ENCODE results near the gene CDH2.

The CDH2 gene

GRCh38 chr18:28126768-28127167 lies 50.2 kb downstream of the CDH2 start:
- no peak for DNase-seq

DNA sequence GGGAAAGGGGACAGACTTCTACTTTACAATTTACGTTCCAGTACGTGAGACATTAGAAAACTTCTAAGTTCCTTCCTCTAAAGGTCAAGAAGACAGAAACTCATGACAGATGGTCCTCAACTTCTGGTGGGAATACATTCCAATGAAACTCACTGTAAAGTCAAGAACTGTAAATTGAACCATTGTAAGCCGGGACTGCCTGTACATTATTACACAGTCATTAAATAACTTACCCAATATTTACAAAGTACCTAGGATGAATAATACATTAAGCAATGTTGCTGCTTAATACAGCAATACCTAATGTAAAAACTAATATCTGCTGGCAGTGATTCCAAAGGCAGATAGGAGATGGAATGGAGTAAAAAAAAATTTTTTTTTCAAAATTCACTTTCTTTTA lies 51.9 kb downstream of the CDH2 start:
- no peak for DNase-seq

DNA sequence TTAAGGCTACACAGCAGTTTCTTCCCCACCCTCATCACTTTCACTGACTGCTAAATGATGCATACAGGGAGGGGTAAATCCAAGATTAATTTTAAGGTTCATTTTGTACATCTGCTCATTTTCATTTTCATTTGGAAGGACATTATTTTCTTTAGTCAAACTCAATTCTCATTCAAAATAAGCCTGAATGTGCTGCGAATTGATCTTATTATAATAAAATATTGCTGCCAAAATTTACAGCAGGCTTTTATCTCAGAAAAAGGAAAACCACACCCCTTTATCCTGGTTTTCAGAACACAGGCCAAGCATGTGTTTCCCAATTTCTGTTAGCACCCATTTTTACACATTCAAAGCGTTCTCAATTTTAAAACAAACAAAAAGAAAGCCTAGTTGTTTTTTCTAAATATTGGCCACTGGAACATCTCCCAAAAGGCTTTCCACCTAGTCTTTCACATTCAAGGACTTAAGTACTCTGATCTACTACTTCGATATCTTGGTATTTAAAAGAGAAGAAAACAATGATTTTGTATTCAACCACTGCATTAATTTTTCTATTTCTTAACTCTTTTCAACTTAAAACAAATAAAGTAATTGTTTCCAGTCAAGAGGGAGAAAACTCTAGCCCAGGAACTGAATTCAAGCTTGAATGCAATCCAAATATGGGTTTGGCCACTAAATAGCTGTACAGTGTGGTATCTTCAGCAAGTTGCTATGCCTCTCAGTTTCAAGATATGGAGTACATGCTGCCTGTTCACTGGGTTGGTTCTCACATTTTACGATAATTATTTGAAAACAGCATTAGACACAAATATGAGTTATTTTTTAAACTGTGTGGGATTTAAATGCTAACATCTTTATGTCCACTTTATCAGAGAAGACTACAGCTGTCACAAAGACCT lies 52.5 kb downstream of the CDH2 start:
- no peak for DNase-seq

- DNase-seq = no peak
Observed at GRCh38 chr18:28123401-28124030, 53.4 kb downstream of the CDH2 start.

DNA sequence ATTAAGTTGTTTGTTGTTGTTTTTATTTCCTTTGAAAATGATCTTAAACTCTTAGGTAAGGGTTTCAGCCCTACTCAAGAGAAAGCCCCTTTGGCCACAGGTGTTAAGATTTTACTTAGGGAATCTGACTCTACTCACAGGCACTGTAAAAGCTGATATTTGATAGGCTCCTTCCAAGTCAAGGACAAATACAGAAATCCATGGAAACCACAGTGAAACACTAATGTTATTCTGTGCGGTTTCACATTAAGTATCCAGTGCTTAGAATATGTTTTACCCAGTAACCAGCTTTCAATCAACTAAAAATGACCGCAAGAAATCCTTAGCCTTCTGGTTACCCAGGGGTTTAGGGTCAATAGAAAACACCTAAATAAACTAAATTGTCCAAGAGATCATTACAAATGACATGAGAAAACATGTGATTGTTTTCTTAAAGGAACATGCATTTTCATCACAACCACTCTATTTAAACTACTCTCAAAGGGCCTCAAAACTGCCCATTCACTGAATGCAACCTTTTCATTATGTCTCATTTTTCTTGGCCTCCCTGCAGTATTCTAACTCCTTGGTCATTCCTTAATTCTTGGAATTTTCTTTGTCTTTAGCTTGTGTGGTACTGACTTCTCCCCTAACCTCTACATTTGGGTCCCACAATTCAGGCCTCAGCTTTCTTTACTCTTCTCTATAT lies 56.0 kb downstream of the CDH2 start:
- DNase-seq = no peak

DNA sequence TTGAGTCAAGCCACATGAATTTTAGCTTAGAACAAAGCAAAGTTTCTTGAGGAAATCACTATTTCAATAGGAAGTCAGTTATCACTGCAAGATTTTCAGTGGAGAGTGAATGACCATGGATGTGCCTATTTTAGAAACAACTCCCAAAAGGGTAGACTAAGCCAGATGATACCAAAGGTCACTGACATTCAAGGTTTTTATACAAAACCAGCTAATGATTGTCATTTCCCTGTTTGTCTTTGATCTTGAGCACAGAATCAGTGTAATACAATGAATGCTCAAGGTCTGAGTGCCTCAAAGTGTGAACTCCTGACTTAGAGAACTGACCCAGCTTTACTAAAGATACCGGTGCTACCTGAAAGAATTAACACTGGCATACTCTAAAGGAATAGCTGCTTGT lies 60.5 kb downstream of the CDH2 start:
- DNase-seq = no peak

GRCh38 chr18:28115149-28115550 lies 61.8 kb downstream of the CDH2 start:
- DNase-seq = no peak

DNA sequence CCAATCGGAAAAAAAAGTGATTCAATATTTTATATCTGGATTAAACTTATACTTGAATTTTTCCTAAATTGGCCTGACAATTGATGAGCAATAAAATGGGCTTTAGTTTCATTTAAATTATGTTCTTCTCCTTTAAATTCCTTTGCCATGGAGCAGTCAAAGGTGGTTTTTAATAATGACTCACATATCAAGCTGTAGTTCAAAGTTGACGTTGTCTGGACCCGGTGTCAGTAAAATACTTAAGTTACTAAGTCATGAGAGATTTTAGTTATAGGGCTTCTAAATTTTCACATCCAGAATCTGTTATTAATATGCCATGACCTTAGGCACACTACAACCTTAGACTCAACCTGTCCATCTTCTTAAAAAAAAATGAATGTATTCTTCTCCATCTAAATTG lies 62.5 kb downstream of the CDH2 start:
- no peak for DNase-seq

DNA sequence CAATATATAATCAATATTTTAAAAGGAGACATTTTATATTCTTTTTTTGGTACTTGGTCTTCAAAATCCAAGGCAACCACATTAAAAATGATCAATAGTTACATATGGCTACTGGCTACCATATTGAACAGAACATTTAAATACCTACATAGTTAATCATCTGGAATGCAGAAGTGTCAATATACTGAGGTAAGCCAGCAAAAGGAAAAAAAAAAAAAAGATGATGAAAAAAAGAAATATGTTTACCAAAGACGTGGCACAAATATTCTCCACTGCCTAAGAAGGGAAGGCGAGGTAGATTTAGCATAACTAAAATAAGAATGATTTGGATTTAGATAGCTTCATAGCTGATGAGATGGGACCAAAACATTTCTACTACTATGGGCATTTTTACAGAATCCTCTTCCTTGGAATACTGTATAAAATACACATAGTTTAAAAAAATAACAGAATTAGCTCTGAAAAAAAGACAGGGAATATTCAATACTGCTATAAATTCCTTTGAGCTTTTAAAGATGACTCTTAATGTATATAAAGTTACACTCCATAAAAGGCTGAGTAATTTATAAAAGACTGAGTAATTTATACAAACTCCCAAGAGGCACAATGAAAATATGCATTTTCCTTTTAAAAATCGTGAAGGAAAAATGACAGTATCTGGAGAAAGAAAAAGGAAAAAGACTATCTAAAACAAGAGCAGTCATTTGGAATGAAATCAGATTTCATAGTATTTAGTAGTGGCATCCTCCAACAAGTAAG lies 63.5 kb downstream of the CDH2 start:
- no peak for DNase-seq

GRCh38 chr18:28112056-28112470 lies 64.9 kb downstream of the CDH2 start:
- no peak for DNase-seq

GRCh38 chr18:28110924-28111323 lies 66.0 kb downstream of the CDH2 start:
- DNase-seq = no peak

GRCh38 chr18:28109781-28110560 lies 67.0 kb downstream of the CDH2 start:
- DNase-seq = no peak

GRCh38 chr18:28108814-28109213 lies 68.1 kb downstream of the CDH2 start:
- DNase-seq = no peak

- DNase-seq = no peak
Observed at GRCh38 chr18:28108254-28108653, 68.7 kb downstream of the CDH2 start.

GRCh38 chr18:28099237-28099636 lies 77.7 kb downstream of the CDH2 start:
- DNase-seq = no peak

- DNase-seq = no peak
Observed at GRCh38 chr18:28095631-28096030, 81.3 kb downstream of the CDH2 start.

DNA sequence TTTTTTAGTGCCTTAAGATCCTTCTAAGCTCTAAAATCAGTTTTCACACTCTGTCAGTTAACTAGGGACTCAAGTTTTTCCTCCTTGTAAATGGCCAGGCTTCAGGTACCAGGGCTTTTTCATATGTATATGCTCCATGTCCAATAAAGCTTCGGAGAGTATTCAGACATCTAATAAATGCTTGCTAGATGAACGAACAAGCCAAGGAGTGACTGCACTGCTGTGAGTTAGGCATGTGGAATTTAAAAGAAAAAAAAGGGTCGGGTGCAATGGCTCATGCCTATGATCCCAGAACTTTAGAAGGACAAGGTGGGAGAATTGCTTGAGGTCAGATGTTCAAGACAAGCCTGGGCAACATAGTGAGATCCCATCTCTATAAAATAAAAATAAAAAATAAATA lies 81.9 kb downstream of the CDH2 start:
- no peak for DNase-seq

DNA sequence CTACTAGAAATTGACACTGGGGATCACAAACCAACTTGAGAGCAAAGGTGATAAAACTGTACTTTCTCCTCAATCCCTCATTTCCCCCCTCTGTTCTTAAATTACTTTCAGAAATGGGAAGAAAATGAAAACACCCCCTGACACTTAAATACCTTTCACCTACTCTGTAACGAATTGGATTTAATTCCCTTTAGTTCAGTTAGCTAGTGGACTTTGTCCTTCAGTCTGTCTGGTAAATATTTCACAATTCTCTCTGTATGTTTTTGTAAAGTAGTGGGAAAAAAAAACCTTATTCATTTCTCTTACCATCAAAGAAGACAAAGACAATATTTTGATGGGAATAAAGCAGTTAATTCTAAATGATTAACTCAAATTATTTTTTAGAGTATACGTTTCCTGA lies 85.7 kb downstream of the CDH2 start:
- no peak for DNase-seq

DNA sequence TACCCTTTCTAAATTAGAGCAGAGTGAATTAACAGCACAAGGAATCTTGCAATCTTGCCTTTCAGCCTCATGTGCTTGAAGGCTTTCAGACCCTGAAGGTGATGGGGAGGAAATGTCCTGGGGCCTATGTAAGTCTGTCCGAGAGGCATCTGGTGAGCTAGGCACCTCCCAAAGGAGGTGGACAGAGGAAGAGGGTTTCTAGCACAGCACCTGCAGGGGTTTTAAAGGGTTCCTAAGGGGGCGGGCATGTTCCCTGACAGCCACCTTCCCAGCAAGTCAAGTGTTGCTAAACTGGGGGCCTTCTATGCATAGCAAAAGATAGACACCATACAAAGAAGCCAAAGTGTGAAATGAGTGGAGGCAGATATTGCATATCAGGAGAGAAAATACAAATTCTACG lies 88.5 kb downstream of the CDH2 start:
- DNase-seq = no peak

DNA sequence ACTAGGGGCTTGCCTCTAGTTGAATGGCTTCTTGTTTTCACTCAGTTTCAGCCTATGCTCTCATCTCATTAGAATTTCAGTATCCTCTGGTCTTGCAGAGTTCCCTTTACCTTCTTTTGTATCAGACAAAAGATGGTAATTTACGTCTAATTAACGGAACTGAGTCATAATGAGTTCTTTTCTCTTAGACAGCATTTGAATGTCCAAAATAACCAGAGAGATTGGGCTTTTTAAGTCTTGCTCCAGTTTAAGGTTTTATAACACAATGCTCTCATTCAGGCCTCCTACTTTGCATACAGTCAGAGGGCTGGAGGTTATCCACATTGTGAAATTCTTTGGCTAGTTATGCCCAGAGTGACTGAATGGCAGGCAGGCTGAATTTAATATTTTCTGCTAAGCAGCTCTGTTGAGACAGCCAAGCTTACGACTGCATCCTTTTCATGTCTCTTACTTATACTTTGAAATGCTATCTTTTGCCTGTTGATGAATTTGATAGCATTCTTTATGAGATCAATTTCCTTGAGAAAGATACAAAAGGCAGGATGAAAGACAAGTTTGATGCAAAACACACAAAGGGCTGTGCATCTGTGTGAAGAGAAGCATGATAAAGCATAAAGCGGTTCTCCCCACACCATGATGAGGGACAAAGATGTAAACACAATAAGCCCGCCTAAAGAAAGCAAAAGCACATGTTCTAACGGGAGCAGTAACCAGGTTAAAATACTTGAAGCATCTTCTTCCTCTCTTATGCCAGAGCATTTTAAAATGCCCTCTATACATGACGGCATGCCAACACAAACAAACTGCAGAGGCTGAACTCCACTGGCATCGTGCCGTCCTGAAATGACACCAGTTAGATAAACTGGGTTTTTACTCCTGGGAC lies 90.0 kb downstream of the CDH2 start:
- DNase-seq = no peak

GRCh38 chr18:28081516-28081915 lies 95.4 kb downstream of the CDH2 start:
- no peak for DNase-seq

All from effector CD8-positive, alpha-beta T cell (primary cell).